KMS-11 (cell line): ENCODE measurements around the gene TIMP4.

Experiments
- H2AFZ ChIP-seq: fragments of 200-600 bp; sonication (generic); 2 replicates; pipeline ENCODE4 v1.6.1; 2016; ENCODE audit warnings: antibody characterized with exemption, mixed run types, low read depth
- H3K27ac ChIP-seq: fragments of 200-600 bp; sonication (generic); 2 replicates; pipeline ENCODE4 v1.6.1; 2016; ENCODE audit warnings: mild to moderate bottlenecking, mixed run types
- H3K27me3 ChIP-seq: fragments of 200-600 bp; sonication (generic); 2 replicates; pipeline ENCODE4 v1.6.1; 2017; ENCODE audit warnings: mild to moderate bottlenecking, low read depth, mixed run types, moderate library complexity; ENCODE audit not compliant: insufficient read depth
- H3K36me3 ChIP-seq: fragments of 200-600 bp; sonication (generic); 2 replicates; pipeline ENCODE4 v1.6.1; 2017; ENCODE audit warnings: mild to moderate bottlenecking, mixed run types; ENCODE audit not compliant: insufficient read depth
- H3K4me1 ChIP-seq: fragments of 200-600 bp; sonication (generic); 2 replicates; pipeline ENCODE4 v1.6.1; 2016; ENCODE audit warnings: mild to moderate bottlenecking, low read depth, mixed run types; ENCODE audit not compliant: poor library complexity, severe bottlenecking
- H3K4me2 ChIP-seq: fragments of 200-600 bp; sonication (generic); 2 replicates; pipeline ENCODE4 v1.7.0; 2016; ENCODE audit warnings: mild to moderate bottlenecking, mixed run types
- H3K4me3 ChIP-seq: fragments of 200-600 bp; sonication (generic); IDR thresholded peaks from 2 replicates; pipeline ENCODE4 v1.6.1; 2017; ENCODE audit warnings: low read depth, low read length, mixed read lengths; ENCODE audit not compliant: insufficient read depth
- H3K79me2 ChIP-seq: fragments of 200-600 bp; sonication (generic); 2 replicates; pipeline ENCODE4 v1.6.1; 2016; ENCODE audit warnings: low read depth, mixed run types; ENCODE audit not compliant: insufficient read depth
- H3K9ac ChIP-seq: fragments of 200-600 bp; sonication (generic); 2 replicates; pipeline ENCODE4 v1.6.1; 2016; ENCODE audit warnings: mild to moderate bottlenecking, mixed run types
- H4K20me1 ChIP-seq: fragments of 200-600 bp; sonication (generic); 2 replicates; pipeline ENCODE4 v1.6.1; 2016; ENCODE audit warnings: mild to moderate bottlenecking, mixed run types; ENCODE audit not compliant: insufficient read depth
- CTCF ChIP-seq: fragments of 200-600 bp; sonication (generic); conservative IDR thresholded peaks from 2 replicates; pipeline ENCODE4 v1.6.1; 2017; ENCODE audit warnings: low read depth, mild to moderate bottlenecking, antibody characterized with exemption, low read length, moderate library complexity, mixed read lengths

Gene TIMP4

GRCh38 chr3:12125772-12126171, 32.9 kb downstream of the TIMP4 start:
- H3K9ac ChIP-seq: no peak overlapping the region
- no peak overlapping the region for H3K4me2 ChIP-seq
- H3K36me3 ChIP-seq: no peaks in the 10 kb centered on the region
- H3K4me1 ChIP-seq: no peaks in the 10 kb centered on the region
- TF ChIP-seq CTCF: no peak
- H4K20me1 ChIP-seq: no peaks in the 10 kb centered on the region
- H2AFZ ChIP-seq: no peak overlapping the region
- no peak overlapping the region for H3K4me3 ChIP-seq
- no peaks in the 10 kb centered on the region for H3K79me2 ChIP-seq
- no peak overlapping the region for H3K27ac ChIP-seq
- H3K27me3 ChIP-seq: no peaks in the 10 kb centered on the region

GRCh38 chr3:12121466-12121865, 37.2 kb downstream of the TIMP4 start:
- Histone ChIP-seq H3K4me2 (no peak overlapping the region), H3K27me3 (no peaks in the 10 kb centered on the region), H3K4me1 (no peaks in the 10 kb centered on the region), H3K4me3 (no peak overlapping the region), H2AFZ (no peak overlapping the region), H3K36me3 (no peaks in the 10 kb centered on the region), H3K79me2 (no peaks in the 10 kb centered on the region), H4K20me1 (no peaks in the 10 kb centered on the region), H3K27ac (no peak overlapping the region), H3K9ac (no peak overlapping the region)
- TF ChIP-seq CTCF: no peak

DNA sequence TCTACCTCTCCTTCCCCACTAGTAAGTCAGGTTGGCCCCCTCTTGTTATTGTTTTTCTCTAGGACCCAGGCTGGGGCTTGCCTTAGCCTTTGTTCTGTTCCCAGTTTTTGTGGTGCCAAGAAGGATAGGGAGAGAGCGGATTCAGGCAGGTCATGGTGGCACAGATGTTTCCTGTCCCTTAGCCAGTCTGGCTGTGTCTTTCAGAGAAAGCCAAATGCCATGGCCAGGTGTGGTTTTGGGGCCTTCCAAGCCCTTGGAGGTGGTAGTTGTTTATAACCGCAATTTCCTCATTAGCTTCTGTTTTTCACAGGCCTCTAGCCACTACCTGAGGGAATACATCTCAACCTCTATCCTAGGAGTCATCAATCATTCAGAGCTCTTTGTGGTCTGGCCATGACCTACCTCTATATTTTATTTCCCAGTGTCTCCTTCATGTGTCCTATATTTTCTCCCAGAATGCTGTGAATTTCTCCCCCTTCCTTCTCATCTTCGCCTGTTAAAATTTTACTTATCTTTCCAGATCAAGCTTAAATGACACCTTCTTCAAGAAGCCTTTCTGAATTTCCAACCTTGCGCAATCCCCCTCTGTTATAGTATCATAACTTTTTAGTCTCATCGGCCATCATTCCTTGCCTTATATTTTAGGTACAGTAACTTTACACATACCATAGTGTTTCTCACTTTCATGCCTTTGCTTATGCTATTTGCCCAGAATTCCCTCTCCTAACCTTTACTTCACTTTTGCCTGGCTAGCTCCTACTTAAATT, 38.2 kb downstream of the TIMP4 start:
- H3K4me1 ChIP-seq: no peaks in the 10 kb centered on the region
- TF ChIP-seq CTCF: no peak

GRCh38 chr3:12117473-12117872, 41.2 kb downstream of the TIMP4 start:
- H3K27me3 ChIP-seq: no peaks in the 10 kb centered on the region

More for the DNA sequence above, 38.2 kb downstream of the TIMP4 start:
- H3K27me3 ChIP-seq: no peaks in the 10 kb centered on the region
- no peak overlapping the region for H3K4me2 ChIP-seq
- H2AFZ ChIP-seq: no peak overlapping the region
- H3K4me3 ChIP-seq: no peak overlapping the region
- no peak overlapping the region for H3K9ac ChIP-seq
- H4K20me1 ChIP-seq: no peaks in the 10 kb centered on the region
- no peak overlapping the region for H3K27ac ChIP-seq
- H3K36me3 ChIP-seq: no peaks in the 10 kb centered on the region
- H3K79me2 ChIP-seq: no peaks in the 10 kb centered on the region

More at GRCh38 chr3:12117473-12117872, 41.2 kb downstream of the TIMP4 start:
- Histone ChIP-seq H3K27ac (no peak overlapping the region), H3K4me2 (no peak overlapping the region), H4K20me1 (no peaks in the 10 kb centered on the region), H3K4me3 (no peak overlapping the region), H3K4me1 (no peaks in the 10 kb centered on the region), H3K79me2 (no peaks in the 10 kb centered on the region), H2AFZ (no peak overlapping the region), H3K36me3 (no peaks in the 10 kb centered on the region), H3K9ac (no peak overlapping the region)
- no peak for TF ChIP-seq CTCF
